SW480 (cell line): ENCODE results near the gene ZMAT1.
"Not testable (repeated sequence)": the region's sequence is repeated elsewhere in the genome, so short reads cannot be mapped to it uniquely, and the experiment has no call there.

Experiments used
- DNase-seq: peaks from one replicate; pipeline ENCODE4 v3.0.0-alpha.2; 2016; ENCODE audit warnings: low spot score

Gene ZMAT1

DNA sequence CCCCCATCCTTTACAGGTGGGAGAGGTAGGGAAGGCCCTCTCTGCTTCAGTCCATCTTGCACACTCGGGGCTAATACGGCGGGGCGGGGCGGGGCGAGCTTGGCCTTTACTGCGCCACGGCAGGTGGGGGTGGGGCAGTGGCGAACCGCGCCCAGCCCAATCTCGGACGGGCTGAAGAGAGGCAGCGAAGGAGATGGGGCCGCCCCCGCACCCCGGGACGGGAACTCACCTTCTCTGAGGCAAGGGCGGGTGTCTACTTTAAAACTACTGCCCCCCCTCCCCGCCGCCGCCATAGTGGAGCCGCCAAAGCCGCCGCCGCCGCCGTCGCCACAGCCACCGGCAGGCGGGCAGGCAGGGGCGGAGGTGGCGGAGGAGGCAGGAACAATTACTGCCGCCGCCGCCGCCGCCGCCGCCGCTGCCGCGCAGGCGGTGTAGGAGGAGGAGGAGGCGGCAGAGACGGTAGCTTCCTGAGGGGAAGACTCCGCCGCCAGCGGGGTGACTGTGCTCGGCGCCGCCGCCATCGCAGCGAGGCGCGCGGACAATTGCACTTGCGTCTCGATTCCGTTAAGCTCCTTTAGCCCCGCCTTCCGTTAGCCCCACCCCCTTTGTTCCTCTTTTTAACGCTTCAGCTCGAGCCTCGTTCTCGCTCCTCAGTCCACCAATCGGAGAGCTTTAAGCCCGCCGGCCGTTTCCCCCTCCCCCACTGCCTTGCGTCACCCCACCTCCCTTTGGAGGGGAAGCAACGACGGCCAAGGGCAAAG lies at the start of gene ZMAT1:
Gene ZMAT1, minus strand, starts transcription at position 540 of the 761 bp plus-strand sequence. Its CDS starts 19 bp downstream, at position 521.
- peak; percentile 88 for DNase-seq

GRCh38 chrX:101977106-101977505 lies 45.3 kb upstream of the ZMAT1 start:
- DNase-seq = no peak

GRCh38 chrX:101973066-101973465 lies 41.2 kb upstream of the ZMAT1 start:
- DNase-seq = no peak

GRCh38 chrX:101964923-101965539 lies 33.2 kb upstream of the ZMAT1 start:
- DNase-seq = not testable (repeated sequence)

GRCh38 chrX:101958139-101958538 lies 26.3 kb upstream of the ZMAT1 start:
- DNase-seq = peak; percentile 5

- no peak for DNase-seq
These were observed 25.3 kb upstream of the ZMAT1 start for GRCh38 chrX:101957174-101957573.

- no peak for DNase-seq
These were observed 24.7 kb upstream of the ZMAT1 start for GRCh38 chrX:101956556-101956955.

DNA sequence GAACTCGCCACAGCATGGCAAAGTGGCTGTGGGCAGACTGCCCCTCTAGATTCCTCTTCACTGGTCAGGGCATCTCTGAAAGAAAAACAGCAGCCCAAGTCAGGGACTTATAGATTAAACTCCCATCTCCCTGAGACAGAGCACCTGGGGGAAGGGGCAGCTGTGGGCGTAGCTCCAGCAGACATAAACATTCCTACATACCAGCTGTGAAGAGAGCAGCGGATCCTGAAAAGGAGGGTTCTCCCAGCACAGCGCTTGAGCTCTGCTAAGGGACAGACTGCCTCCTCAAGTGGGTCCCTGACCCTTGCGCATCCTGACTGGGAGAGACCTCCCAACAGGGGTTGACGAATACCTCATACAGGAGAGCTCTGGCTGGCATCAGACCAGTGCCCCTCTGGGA lies 18.8 kb upstream of the ZMAT1 start:
- DNase-seq = no peak

GRCh38 chrX:101932249-101932570 lies 383 bp upstream of the ZMAT1 start:
- no peak for DNase-seq

- no peak for DNase-seq
These were observed 715 bp downstream of the ZMAT1 start for GRCh38 chrX:101931136-101931487.

- no peak for DNase-seq
These were observed 6.1 kb downstream of the ZMAT1 start for GRCh38 chrX:101925733-101926132.

DNA sequence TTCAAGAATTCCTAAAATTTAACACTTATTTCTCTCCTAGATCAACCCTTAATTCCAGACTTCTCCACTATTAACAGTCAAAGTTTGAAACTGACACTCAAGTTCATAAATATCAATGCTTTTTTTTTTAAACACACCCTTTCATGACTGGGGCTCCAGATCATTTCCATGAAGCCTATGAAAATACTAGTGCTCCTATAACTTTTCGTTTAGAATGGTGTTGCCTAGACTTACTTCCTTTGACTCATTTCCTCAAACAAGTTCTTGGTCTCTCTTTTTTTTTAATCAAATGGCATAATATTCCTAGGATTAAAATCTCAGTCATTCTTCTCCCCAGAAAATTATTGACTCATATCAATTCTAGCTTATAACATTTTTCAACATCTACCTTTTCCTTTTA lies 13.1 kb downstream of the ZMAT1 start:
- DNase-seq = no peak

GRCh38 chrX:101906136-101906796 lies 25.6 kb downstream of the ZMAT1 start:
- DNase-seq = no peak

DNA sequence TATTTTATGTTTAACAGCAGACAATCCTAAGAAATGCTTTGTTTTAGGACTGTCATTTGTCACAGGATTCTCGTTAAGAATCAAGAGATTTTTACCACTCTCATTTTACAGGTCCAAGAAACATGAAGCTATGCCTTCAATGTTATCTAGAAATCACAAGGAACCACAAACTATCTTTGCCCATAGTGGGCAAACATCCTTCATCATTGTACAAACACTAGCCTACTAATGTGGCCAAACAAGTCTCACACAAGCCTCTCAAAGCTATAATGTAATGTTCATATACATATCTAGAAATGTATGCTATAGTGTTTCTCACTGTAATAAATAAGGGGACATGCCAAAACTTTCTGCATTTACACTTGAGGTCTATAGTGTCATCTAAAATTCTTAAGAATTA lies 26.8 kb downstream of the ZMAT1 start:
- DNase-seq = no peak
